Muscle of arm (tissue), 14 donors: Measurements from ENCODE around the gene ASCL3. TPM values are rescaled to one million over a fixed set of nuclear protein-coding genes. Genes with fewer than 3 reads are reported as not detected.
"Not testable (repeated sequence)": the region's sequence is repeated elsewhere in the genome, so short reads cannot be mapped to it uniquely, and the experiment has no call there.

ENCODE experiments used
- DNase-seq: peaks from one replicate; pipeline ENCODE4 v3.0.0-alpha.2; 2013
- long read RNA-seq, 11 donors: transcript quantifications; one replicate each; lab custom pipeline, GENCODE V29; 2026
- polyA plus RNA-seq, 12 donors: library from polyadenylated mRNA; unstranded; fragments of 120-200 nt; gene quantifications; one replicate each; pipeline ENCODE4 v1.2.1, GENCODE V29; 2013; ENCODE audit not compliant: insufficient read length in 12 of 12

The ASCL3 gene
- under 1 TPM in 1 of 12 donors, not detected in 11; 0.90 TPM for polyA plus RNA-seq
- long read RNA-seq, donor 1 = 0 reads
- long read RNA-seq, donor 2 = 0 reads
- long read RNA-seq, donor 3 = 0 reads
- long read RNA-seq, donor 4 = 0 reads
- long read RNA-seq, donor 5 = 0 reads
- long read RNA-seq, donor 6 = 0 reads
- long read RNA-seq, donor 7 = 0 reads
- long read RNA-seq, donor 8 = 0 reads
- long read RNA-seq, donor 9 = 0 reads
- long read RNA-seq, donor 10 = 0 reads
- long read RNA-seq, donor 11 = 0 reads

- no peak for DNase-seq
Observed at GRCh38 chr11:8942518-8943066, at the start of gene ASCL3. ASCL3 (minus strand) TSS chr11:8943016; CDS start chr11:8938161, 4,855 bp downstream.

- no peak for DNase-seq
Observed at GRCh38 chr11:8989453-8989852, 46.6 kb upstream of the ASCL3 start.

- DNase-seq = no peak
Observed at GRCh38 chr11:8988329-8989234, 45.8 kb upstream of the ASCL3 start.

- DNase-seq = no peak
Observed at GRCh38 chr11:8987446-8987845, 44.6 kb upstream of the ASCL3 start.

DNA sequence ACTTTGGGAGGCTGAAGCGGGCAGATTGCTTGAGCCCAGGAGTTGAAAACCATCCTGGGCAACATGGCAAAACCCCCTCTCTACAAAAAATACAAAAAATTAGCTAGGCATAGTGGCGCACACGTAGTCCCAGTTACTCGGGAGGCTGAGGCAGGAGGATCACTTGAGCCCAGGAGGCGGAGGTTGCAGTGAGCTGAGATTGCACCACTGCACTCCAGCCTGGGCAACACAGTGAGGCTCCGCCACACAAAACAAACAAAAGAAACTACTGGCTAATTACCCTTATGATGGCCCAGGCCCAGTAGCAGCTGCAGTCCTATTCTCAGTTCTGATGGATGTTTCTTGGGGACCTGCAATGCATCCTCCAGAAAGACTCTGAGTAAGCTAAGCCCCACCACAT is 44.0 kb upstream of the ASCL3 start:
- DNase-seq = not testable (repeated sequence)

- DNase-seq = no peak
Observed at GRCh38 chr11:8985462-8985861, 42.6 kb upstream of the ASCL3 start.

DNA sequence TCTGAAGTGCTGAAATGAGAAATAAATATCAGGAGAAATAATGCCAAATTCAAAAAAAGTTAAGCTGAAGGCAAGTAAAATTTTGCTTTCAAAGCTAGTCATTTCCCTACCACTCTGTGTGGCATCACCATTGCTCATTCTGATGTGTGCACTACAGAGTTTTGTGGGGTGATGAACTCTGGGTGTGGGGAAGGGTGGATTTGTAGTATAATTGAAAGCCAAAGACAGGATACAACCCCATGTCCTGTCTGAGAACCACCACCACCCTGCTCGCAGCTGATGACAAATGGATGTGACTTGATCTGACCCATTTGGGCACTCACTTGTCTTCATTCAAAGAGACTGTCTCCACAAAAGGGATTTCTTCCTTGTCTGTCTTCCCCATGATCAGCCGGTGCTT is 40.7 kb upstream of the ASCL3 start:
- no peak for DNase-seq

- DNase-seq = no peak
Observed at GRCh38 chr11:8980485-8980884, 37.7 kb upstream of the ASCL3 start.

DNA sequence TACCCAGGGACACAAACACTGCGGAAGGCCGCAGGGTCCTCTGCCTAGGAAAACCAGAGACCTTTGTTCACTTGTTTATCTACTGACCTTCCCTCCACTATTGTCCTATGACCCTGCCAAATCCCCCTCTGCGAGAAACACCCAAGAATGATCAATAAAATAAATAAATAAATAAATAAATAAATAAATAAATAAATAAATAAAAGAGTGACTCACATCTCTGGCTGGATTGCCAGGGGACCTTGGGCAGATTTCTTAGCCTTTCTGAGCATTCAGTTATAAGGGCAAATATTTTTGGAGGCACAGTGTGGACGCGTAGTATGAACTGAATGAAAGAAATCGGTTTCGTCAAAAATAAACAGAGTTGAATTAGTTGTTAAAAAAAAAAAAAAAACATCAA is 36.5 kb upstream of the ASCL3 start:
- DNase-seq = not testable (repeated sequence)

DNA sequence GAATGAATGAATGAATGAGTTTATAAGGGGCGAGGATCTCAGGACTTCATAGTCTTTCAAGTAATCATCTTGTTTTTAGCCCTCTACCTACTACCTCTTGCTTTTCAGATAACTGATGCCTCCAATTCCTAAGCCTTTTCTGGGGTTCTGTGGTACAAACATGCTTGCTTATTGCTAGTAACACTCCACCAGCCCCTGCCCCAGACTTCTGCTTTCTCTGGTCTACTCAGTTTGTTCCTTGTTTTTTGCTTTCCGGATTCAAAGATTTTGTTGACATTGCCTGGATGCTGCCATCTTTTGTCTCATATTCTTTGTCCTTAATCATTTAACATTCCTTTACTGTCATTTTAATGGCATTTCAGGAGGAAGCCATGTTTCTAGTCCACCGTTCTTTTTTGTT is 30.3 kb upstream of the ASCL3 start:
- DNase-seq = no peak

DNA sequence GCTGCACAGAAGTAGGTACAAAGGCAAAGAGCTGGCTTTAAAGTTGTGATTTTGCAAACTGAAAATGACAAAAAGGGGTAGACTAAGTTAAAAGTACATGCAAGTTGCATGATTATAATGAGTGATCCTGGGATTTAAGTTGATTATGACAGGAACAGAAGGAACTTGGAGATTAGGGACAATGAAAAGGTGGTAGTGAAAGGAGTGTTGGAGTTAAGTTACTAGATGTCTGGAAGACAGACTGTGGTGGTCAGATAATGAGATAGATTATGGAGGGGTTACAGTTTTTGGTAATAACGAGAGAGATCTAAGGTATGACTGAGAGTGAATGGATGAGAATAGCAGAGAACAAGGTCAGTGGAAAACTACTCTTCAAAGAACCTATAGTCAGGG is 29.1 kb upstream of the ASCL3 start:
- no peak for DNase-seq

- DNase-seq = no peak
Observed at GRCh38 chr11:8971196-8971923, 28.5 kb upstream of the ASCL3 start.

DNA sequence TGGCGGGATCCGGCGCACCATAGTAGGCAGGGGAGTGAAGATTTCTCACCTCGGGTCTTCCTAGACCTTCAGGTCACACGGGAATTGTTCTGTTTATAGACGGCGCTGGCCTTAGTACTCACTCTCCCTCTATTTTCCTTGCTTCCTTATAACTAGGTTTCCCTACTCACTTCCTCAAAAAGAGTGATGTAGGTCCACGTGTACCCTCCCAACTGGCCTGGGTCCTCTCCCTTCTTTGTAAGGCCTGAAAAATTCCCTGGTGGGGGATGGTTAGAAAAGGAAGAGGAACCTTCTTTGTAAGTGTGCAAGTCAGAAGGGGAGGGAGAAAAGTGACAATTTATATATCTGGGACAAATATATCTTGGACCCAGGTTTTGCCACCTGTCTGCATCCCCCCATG is 24.4 kb upstream of the ASCL3 start:
- no peak for DNase-seq

DNA sequence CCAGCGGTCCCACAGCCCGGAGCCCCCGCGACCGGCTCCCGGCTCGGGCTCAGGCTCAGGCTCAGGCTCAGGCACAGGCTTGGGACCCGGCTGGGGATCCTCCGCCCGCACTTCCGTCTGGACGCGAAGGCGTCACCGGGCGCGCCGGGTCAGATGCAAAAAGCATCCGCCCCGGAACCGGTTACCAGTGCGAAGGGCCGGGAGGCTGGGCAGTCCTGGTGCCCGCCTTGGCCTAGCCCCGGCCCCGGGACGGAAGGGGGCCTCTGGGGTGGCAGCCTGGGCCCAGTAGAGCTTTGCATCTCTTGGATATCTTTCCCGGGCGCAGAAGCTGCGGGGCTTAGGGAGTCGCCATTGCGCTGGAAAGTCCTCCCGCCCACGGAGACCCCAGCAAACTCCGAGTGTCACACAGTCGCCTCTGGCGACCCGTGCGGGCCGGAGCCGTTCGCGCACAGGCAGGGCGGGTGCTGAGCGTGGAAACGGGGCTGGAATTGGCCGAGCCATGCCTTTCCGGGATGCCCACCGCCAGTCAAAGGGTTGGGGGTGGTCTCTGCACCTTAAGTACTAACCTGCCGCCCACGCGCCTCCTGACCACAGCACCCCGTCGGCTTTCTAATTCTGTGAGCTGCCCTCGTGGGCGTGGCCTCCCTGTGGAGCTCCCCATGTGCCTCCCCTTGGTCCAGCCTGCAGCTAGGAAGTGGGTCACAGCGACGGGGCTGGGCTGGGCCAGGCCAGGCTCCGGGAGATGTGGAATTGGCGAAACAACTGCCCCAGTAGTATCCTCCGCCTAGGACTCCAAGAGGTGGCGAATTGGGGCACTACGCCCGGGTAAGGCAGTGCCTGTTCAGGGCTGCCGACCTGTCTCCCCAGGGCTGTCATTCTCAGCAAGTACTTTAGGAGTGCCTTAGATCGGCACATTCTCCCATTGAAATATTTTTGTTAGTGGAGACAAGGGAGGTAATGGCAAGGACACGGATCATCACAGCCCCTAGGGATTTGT is 21.8 kb upstream of the ASCL3 start, which contains the start of gene TMEM9B:
Gene TMEM9B (minus strand): TSS at position 119 of the 997 bp plus-strand sequence. CDS start 129 bp downstream, outside the sequence.
- peak; percentile 89 for DNase-seq

GRCh38 chr11:8963569-8964323 is 20.9 kb upstream of the ASCL3 start:
- no peak for DNase-seq

- DNase-seq = no peak
Observed at GRCh38 chr11:8962841-8963240, 20.0 kb upstream of the ASCL3 start.

GRCh38 chr11:8961401-8961800 is 18.6 kb upstream of the ASCL3 start:
- DNase-seq = no peak

DNA sequence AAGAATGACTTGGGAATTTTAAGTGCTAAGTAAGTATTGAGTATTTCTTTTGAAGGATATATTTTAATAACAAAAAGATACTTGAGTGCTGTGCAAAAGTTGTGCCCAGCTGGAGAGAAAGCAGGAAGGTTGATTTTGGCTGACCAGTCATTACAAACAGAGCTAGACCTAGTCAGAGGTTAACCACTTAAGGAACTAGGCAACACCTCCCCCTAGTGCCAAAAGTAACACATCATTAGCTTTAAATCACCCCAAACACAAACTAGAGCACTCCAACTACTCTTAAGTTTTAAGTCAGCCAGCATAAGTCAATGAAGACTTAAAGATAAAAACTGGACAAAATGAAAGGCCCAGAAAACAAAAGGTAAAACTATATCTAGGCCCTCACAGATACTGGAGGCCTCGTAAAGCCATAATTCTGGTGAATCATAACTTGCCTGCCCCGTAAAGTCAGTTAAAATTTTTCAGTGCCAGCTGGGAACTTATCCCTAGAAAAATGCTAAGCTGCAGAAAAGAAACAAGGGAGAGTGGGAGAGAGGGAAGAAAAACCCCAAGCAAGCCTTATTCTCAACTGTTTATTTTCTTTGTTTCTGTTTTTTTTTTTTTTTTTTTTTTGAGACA is 16.8 kb upstream of the ASCL3 start:
- DNase-seq = peak; percentile 66

GRCh38 chr11:8956860-8957259 is 14.0 kb upstream of the ASCL3 start:
- no peak for DNase-seq
